Right lobe of liver (tissue), 6 donors: Measurements from ENCODE around the gene CYP27B1. TPM values are rescaled to one million over a fixed set of nuclear protein-coding genes. Genes with fewer than 3 reads are reported as not detected.

Experiments used
- ATAC-seq, 4 donors: fragments of 200-7000 bp; cut with Tn5 transposase; one replicate each; pipeline ENCODE4 v1.9.1; 2020; ENCODE audit warnings: mild to moderate bottlenecking in 4 of 4, moderate library complexity in 4 of 4
- DNase-seq, 3 donors: peaks; one replicate each; pipeline ENCODE4 v3.0.0-alpha.2; 2020
- H3K27ac ChIP-seq, 3 donors: fragments of 200-600 bp; one replicate each; pipeline ENCODE4 v1.8.0; 2022
- H3K27me3 ChIP-seq, 2 donors: fragments of 200-600 bp; one replicate each; pipeline ENCODE4 v1.8.0; 2022
- H3K36me3 ChIP-seq, 4 donors: fragments of 200-600 bp; sonication (generic) in 1 of 4; one replicate each; pipeline versions ENCODE4 v1.5.1 to v1.8.0; 2017 to 2022; ENCODE audit warnings: control low read depth in 1 of 4
- H3K4me1 ChIP-seq, 4 donors: fragments of 200-600 bp; sonication (generic) in 1 of 4; one replicate each; pipeline versions ENCODE4 v1.5.1 to v1.8.0; 2017 to 2022; ENCODE audit warnings: control low read depth in 1 of 4
- H3K4me3 ChIP-seq, 3 donors: fragments of 200-600 bp; one replicate each; pipeline ENCODE4 v1.8.0; 2022
- H3K9me3 ChIP-seq, 4 donors: fragments of 200-600 bp; sonication (generic) in 1 of 4; one replicate each; pipeline versions ENCODE4 v1.5.1 to v1.8.0; 2017 to 2022; ENCODE audit warnings: control low read depth in 1 of 4
- CTCF ChIP-seq, 4 donors: fragments of 200-600 bp in 3 of 4; fragments of 450-650 bp in 1 of 4; IDR thresholded peaks; one replicate each; pipeline versions ENCODE4 v1.5.1 to v1.8.0; 2016 to 2022; ENCODE audit warnings: antibody characterized with exemption in 4 of 4, mild to moderate bottlenecking in 2 of 4
- POLR2A ChIP-seq: fragments of 450-650 bp; IDR thresholded peaks from one replicate; pipeline ENCODE4 v1.6.1; 2017; ENCODE audit warnings: antibody characterized with exemption, mild to moderate bottlenecking
- WGBS: methylation state at CpG from one replicate; pipeline ENCODE4 v1.1.6; 2018; ENCODE audit warnings: low coverage, low lambda C conversion rate; ENCODE audit not compliant: insufficient coverage; ENCODE audit errors: missing lambda C conversion rate; 5-methylcytosine and 5-hydroxymethylcytosine counted together
- intact Hi-C, 2 donors: fragments of 100-400 bp; cut with DNase I; formaldehyde crosslinking; loops; one replicate each; pipeline versions ENCODE4 v1.11.2 to v1.14.1; 2022
- total RNA-seq, 6 experiments: library from RNA; depleted of rRNA in 2 of 6; stranded (reverse); fragments of >200 nt in 2 of 6; fragmentation: NEBNext Ultra II Directional in 3 of 6; extraction: Animal tissue kit (Norgen Biotek cat#: 25700) in 3 of 6; gene quantifications; one replicate each; pipeline versions ENCODE4 v1.1.0 to v1.2.4, GENCODE V29; 2016 to 2023
- donor health status: DM: no; HTN: yes; CAD: no.
- donor health status: DM: no; HTN: no; CAD: no.
- donor health status: DM: no; HTN: no; CAD: no.
- donor health status: DM: no; HTN: yes; CAD: no.
- donor health status: DM: no; HTN: yes; CAD: no.

Gene CYP27B1
- total RNA-seq, 6 experiments from 2014 or later = 0.25 to 1.4 (median 0.81) TPM

- Histone ChIP-seq H3K4me3 (no peak overlapping the region), H3K27ac (no peak overlapping the region), H3K4me1 (peaks cover 0 to 14% (median 5%) of the 10 kb centered on the region in 4 donors), H3K36me3 (no peaks in the 10 kb centered on the region), H3K27me3 (peaks cover 0 to 22% of the 10 kb centered on the region in 2 donors), H3K9me3 (no peaks in the 10 kb centered on the region)
- DNase-seq (no peak), ATAC-seq (no peak)
- WGBS = 71% methylated on average over 4 of the region's 11 CpGs
- no peak for TF ChIP-seq CTCF (IDR thresholded peaks at IDR 0.05)
- no peak for TF ChIP-seq POLR2A
- intact Hi-C loops = no loop called here
These were observed 33.9 kb downstream of the CYP27B1 start for GRCh38 chr12:57732726-57733593.

GRCh38 chr12:57732270-57732669 lies 34.6 kb downstream of the CYP27B1 start:
- no peaks in the 10 kb centered on the region for H3K36me3 ChIP-seq
- DNase-seq (no peak), ATAC-seq (no peak)
- intact Hi-C loops = no loop called here
- no peak overlapping the region for H3K27ac ChIP-seq
- TF ChIP-seq CTCF (IDR thresholded peaks at IDR 0.05) = no peak
- TF ChIP-seq POLR2A = no peak
- 80% methylated on average over 2 of the region's 4 CpGs for WGBS
- H3K27me3 ChIP-seq = peaks cover 0 to 15% of the 10 kb centered on the region in 2 donors
- no peaks in the 10 kb centered on the region for H3K9me3 ChIP-seq
- no peak overlapping the region for H3K4me3 ChIP-seq
- H3K4me1 ChIP-seq = peaks cover 0 to 7% (median 2%) of the 10 kb centered on the region in 4 donors

- Histone ChIP-seq H3K4me3 (no peak overlapping the region), H3K27me3 (peaks cover 0 to 15% of the 10 kb centered on the region in 2 donors), H3K4me1 (peaks cover 0 to 10% (median 0%) of the 10 kb centered on the region in 4 donors), H3K36me3 (no peaks in the 10 kb centered on the region), H3K27ac (no peak overlapping the region), H3K9me3 (no peaks in the 10 kb centered on the region)
- WGBS = 49% methylated on average over 9 of the region's 19 CpGs
- intact Hi-C loops = no loop called here
- no peak for ATAC-seq
- DNase-seq = no peak
- no peak for TF ChIP-seq POLR2A
- TF ChIP-seq CTCF (IDR thresholded peaks at IDR 0.05) = no peak
These were observed 35.3 kb downstream of the CYP27B1 start for GRCh38 chr12:57731411-57732080.

GRCh38 chr12:57730336-57731067 lies 36.4 kb downstream of the CYP27B1 start:
- intact Hi-C loops = no loop called here
- TF ChIP-seq CTCF (IDR thresholded peaks at IDR 0.05) (no peak), POLR2A (no peak)
- 77% methylated on average over 9 of the region's 13 CpGs for WGBS
- no peak for ATAC-seq
- H3K9me3 ChIP-seq = no peaks in the 10 kb centered on the region
- H3K36me3 ChIP-seq = no peaks in the 10 kb centered on the region
- no peak overlapping the region for H3K27ac ChIP-seq
- H3K4me3 ChIP-seq = no peak overlapping the region
- no peak for DNase-seq
- H3K4me1 ChIP-seq = peaks cover 0 to 14% (median 0%) of the 10 kb centered on the region in 4 donors
- H3K27me3 ChIP-seq = peaks cover 0 to 5% of the 10 kb centered on the region in 2 donors
